ENCODE data around the gene RAD50. TPM values are rescaled to one million over a fixed set of nuclear protein-coding genes. Genes with fewer than 3 reads are reported as not detected.

RAD50 gene
- total RNA-seq, 1 donor, result 54.7 TPM

DNA sequence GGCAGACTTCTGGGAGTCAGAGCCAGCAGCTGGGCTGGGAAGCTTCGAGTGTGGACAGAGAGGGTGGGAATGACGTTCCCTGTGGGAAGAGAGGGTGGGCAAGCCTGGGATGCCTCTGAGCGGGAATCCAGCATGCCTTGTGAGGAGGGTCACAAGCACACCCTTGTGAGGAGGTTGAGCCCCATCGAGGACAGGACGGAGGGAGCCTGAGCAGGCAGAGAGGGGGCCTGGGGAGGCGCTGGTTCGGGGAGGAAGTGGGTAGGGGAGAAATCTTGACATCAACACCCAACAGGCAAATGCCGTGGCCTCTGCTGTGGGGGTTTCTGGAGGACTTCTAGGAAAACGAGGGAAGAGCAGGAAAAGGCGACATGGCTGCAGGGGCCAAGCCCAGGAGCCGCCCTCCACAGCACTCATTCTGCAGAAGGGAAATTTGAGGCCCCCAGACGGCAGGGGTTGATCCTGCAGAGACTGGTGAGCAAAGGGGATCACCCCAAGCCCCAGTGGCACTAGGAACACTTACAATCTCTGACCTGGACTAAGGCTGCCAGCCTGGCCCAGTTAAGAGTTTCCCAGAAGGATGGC is 100.1 kb downstream of the RAD50 start:
- peak overlapping the region; percentile 56 for H3K4me3 ChIP-seq (ENCODE audit: low read depth, low read length)
- TF ChIP-seq, protein P1, sequence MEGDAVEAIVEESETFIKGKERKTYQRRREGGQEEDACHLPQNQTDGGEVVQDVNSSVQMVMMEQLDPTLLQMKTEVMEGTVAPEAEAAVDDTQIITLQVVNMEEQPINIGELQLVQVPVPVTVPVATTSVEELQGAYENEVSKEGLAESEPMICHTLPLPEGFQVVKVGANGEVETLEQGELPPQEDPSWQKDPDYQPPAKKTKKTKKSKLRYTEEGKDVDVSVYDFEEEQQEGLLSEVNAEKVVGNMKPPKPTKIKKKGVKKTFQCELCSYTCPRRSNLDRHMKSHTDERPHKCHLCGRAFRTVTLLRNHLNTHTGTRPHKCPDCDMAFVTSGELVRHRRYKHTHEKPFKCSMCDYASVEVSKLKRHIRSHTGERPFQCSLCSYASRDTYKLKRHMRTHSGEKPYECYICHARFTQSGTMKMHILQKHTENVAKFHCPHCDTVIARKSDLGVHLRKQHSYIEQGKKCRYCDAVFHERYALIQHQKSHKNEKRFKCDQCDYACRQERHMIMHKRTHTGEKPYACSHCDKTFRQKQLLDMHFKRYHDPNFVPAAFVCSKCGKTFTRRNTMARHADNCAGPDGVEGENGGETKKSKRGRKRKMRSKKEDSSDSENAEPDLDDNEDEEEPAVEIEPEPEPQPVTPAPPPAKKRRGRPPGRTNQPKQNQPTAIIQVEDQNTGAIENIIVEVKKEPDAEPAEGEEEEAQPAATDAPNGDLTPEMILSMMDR (IDR thresholded peaks at IDR 0.05; ENCODE audit: insufficient read depth, low read length), result no peak
- DNase-seq (ENCODE audit: low read depth), result no peak

DNA sequence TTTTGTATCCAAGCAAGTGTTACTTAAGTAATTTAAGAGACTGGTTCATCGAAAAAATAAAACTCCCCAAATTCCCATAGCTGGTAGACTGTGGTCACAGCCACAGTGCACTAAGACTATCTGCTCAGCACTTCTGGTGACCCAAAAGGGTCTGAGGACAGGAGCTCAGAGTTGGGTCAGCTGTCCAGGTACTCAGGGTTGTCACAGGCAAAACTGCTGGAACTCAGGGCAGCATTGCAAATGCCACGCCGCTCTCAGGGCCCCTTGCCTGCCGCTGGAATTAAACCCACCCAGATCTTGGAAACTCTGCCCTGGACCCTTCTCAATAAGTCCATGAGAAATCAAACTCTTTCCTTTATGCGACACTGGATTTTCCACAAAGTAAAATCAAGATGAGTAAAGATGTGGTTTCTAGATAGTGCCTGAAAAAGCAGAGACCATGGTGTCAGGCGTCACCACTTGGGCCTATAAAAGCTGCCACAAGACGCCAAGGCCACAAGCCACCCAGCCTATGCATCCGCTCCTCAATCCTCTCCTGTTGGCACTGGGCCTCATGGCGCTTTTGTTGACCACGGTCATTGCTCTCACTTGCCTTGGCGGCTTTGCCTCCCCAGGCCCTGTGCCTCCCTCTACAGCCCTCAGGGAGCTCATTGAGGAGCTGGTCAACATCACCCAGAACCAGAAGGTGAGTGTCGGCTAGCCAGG is 101.1 kb downstream of the RAD50 start, which contains the start of gene IL13:
TSS of gene IL13 (plus strand) at position 498 of the 705 bp plus-strand sequence. CDS start at position 512, 14 bp downstream.
- H3K4me3 ChIP-seq (ENCODE audit: low read depth, low read length), result no peak within 1 kb of the TSS
- no peak for DNase-seq (ENCODE audit: low read depth)
- TF ChIP-seq, protein P1 (IDR thresholded peaks at IDR 0.05; ENCODE audit: insufficient read depth, low read length), result no peak

DNA sequence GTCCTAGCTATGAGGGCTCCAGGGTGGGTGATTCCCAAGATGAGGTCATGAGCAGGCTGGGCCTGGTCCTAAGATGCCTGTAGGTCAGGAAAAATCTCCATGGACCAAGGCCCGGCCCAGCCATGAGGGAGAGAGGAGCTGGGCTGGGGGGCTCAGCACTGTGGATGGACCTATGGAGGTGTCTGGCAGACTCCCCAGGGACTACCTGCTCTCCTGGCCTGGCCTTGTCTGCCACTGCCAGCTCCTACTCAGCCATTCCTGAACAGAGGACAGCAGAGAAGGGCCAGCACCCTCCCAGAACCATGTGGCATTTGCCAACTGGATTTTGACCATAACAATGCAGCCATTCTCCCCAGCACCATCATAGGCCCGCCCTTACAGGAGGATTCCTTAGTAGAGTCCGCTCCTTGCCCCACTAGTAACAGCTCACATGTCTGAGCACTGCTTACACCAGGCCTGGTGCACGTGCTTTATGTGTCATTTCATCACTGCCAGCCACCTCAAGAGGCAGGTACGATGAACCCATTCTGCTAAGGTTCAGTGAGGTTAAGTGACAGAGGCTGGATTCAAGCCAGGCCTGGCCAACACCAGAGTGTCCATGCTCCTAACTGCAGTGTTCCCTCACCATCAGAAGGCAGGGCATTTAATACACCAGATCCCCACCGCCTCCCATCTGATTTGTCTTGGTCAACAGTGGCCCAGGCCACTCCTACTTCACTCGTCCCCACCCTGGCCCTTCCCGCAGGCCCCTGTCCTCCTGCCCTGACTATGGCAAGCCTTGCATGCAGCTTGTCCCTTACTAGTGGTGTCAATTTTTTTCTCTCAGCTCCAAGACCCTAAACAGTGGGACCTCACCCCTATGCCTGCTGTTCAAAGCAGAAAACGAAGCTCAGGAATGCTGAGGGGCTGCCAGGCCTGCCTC is 101.9 kb downstream of the RAD50 start:
- no peak overlapping the region for H3K4me3 ChIP-seq (ENCODE audit: low read depth, low read length)
- TF ChIP-seq, protein P1 (IDR thresholded peaks at IDR 0.05; ENCODE audit: insufficient read depth, low read length), result no peak
- DNase-seq (ENCODE audit: low read depth), result no peak

DNA sequence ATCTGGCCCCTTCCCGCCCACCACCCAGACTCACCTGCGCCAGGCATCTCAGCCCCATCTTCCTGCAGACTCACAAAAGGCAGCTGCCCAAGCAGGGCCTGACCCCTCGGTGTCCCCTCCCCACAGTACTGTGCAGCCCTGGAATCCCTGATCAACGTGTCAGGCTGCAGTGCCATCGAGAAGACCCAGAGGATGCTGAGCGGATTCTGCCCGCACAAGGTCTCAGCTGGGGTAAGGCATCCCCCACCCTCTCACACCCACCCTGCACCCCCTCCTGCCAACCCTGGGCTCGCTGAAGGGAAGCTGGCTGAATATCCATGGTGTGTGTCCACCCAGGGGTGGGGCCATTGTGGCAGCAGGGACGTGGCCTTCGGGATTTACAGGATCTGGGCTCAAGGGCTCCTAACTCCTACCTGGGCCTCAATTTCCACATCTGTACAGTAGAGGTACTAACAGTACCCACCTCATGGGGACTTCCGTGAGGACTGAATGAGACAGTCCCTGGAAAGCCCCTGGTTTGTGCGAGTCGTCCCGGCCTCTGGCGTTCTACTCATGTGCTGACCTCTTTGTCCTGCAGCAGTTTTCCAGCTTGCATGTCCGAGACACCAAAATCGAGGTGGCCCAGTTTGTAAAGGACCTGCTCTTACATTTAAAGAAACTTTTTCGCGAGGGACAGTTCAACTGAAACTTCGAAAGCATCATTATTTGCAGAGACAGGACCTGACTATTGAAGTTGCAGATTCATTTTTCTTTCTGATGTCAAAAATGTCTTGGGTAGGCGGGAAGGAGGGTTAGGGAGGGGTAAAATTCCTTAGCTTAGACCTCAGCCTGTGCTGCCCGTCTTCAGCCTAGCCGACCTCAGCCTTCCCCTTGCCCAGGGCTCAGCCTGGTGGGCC is 103.1 kb downstream of the RAD50 start:
- DNase-seq (ENCODE audit: low read depth), result no peak
- no peak overlapping the region for H3K4me3 ChIP-seq (ENCODE audit: low read depth, low read length)
- TF ChIP-seq, protein P1 (IDR thresholded peaks at IDR 0.05; ENCODE audit: insufficient read depth, low read length), result no peak

DNA sequence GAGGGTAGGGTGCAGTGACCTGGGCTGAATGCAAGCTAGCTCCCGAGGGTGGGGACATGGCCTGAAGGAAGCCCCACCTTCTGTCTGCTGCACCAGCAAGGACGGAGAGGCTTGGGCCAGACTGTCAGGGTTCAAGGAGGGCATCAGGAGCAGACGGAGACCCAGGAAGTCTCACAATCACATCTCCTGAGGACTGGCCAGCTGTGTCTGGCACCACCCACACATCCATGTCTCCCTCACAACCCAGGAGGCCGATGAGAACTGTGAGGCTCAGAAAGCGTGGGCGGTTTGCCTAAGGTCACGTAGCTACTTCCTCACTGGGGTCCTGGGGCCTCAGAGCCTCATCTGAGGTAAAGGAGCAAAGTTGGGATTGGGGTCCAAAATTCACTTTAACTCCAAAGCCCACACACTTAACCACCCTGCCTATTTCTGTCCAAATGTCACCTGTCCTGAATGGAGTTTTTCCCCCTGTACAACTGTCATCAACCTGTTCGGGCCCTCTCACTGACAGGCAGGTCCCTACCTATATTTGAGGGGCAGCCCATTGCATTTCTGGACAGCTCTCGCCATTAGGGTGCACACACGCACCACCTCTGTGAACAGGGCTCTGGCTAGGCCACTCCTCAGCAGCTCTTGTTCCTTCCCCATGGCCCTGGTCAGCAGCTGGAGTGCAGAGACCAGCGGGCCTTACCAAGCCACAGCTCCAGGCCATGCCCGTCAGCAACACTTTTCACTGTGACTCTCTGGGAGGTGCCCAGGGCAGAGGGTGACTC is 104.6 kb downstream of the RAD50 start:
- DNase-seq (ENCODE audit: low read depth), result peak; percentile 20
- TF ChIP-seq, protein P1 (IDR thresholded peaks at IDR 0.05; ENCODE audit: insufficient read depth, low read length), result peak; percentile 10
- no peak overlapping the region for H3K4me3 ChIP-seq (ENCODE audit: low read depth, low read length)

All from fibroblast of the aortic adventitia (primary cell).